Activated CD8-positive, alpha-beta memory T cell treated with anti-CD3 and anti-CD28 coated beads, Interleukin-2, amount 10 ng/mL, durations not matched to agents 7 days and 5 days (primary cell): ENCODE data around the gene ZBTB16. TPM values are rescaled to one million over a fixed set of nuclear protein-coding genes. Genes with fewer than 3 reads are reported as not detected.

Experiments
- ATAC-seq: fragments of 150-1000 bp; cut with Tn5 transposase; one replicate; pipeline ENCODE4 v1.10.0; 2021; ENCODE audit warnings: moderate library complexity
- CTCF ChIA-PET: fragments of 350-600 bp; sonication (Branson Sonifier 250); formaldehyde crosslinking; loops from one replicate; lab custom pipeline; 2021; ENCODE audit warnings: antibody characterized with exemption; lab: Charles Lee
- DNase-seq: peaks from one replicate; pipeline ENCODE4 v3.0.0-alpha.2; 2020
- H3K27ac Mint-ChIP-seq: one replicate; pipeline ENCODE4 v1.8.0; 2021; ENCODE audit warnings: mild to moderate bottlenecking, mixed read lengths
- H3K27me3 Mint-ChIP-seq: one replicate; pipeline ENCODE4 v1.8.0; 2021; ENCODE audit warnings: mixed read lengths
- H3K36me3 Mint-ChIP-seq: one replicate; pipeline ENCODE4 v1.8.0; 2021; ENCODE audit warnings: mild to moderate bottlenecking, mixed read lengths
- H3K4me1 Mint-ChIP-seq: one replicate; pipeline ENCODE4 v1.8.0; 2021; ENCODE audit warnings: mixed read lengths
- H3K4me3 Mint-ChIP-seq: one replicate; pipeline ENCODE4 v1.8.0; 2021; ENCODE audit warnings: mild to moderate bottlenecking, moderate library complexity, mixed read lengths
- H3K9me3 Mint-ChIP-seq: one replicate; pipeline ENCODE4 v1.8.0; 2022; ENCODE audit warnings: low read depth, mixed read lengths
- total RNA-seq, 2 experiments: library from RNA; stranded (reverse); gene quantifications; one replicate each; pipeline ENCODE4 v1.2.3, GENCODE V29; 2021

The ZBTB16 gene
- total RNA-seq, 2 experiments from 2014 or later: 3.2 to 3.9 TPM

- H3K4me1 Mint-ChIP-seq: peaks cover 5% of the 10 kb centered on the region
- ATAC-seq (no peak), DNase-seq (no peak)
- CTCF ChIA-PET: interaction anchor here (0.6 to 4.3 kb wide), 2 partner anchors 12 to 19 kb away, joined by 3 to 26 read pairs; no protein-coding TSS in a partner anchor
- H3K9me3 Mint-ChIP-seq: peaks cover 8% of the 10 kb centered on the region
- H3K36me3 Mint-ChIP-seq: peaks cover 7% of the 10 kb centered on the region
- peak overlapping the region; percentile 46 for H3K27ac Mint-ChIP-seq
- no peak overlapping the region for H3K4me3 Mint-ChIP-seq
- H3K27me3 Mint-ChIP-seq: no peaks in the 10 kb centered on the region
Observed at GRCh38 chr11:114195151-114195550, 135.6 kb downstream of the ZBTB16 start.

- ATAC-seq: peak; percentile 60
- H3K27me3 Mint-ChIP-seq: no peaks in the 10 kb centered on the region
- no peak for DNase-seq
Observed at GRCh38 chr11:114195981-114196731, 136.6 kb downstream of the ZBTB16 start.

GRCh38 chr11:114196997-114197703 lies 137.6 kb downstream of the ZBTB16 start:
- no peak for DNase-seq
- no peak for ATAC-seq
- H3K27ac Mint-ChIP-seq: no peak overlapping the region
- CTCF ChIA-PET: interaction anchor here (0.7 to 1.7 kb wide), 11 partner anchors 8 to 201 kb away, joined by 3 to 6 read pairs (median 4); no protein-coding TSS in a partner anchor
- H3K27me3 Mint-ChIP-seq: no peaks in the 10 kb centered on the region
- peaks cover 9% of the 10 kb centered on the region for H3K4me1 Mint-ChIP-seq
- no peaks in the 10 kb centered on the region for H3K9me3 Mint-ChIP-seq
- no peak overlapping the region for H3K4me3 Mint-ChIP-seq
- no peaks in the 10 kb centered on the region for H3K36me3 Mint-ChIP-seq

More at GRCh38 chr11:114195981-114196731, 136.6 kb downstream of the ZBTB16 start:
- Mint-ChIP-seq H3K9me3 (peaks cover 4% of the 10 kb centered on the region), H3K4me1 (peaks cover 5% of the 10 kb centered on the region), H3K27ac (no peak overlapping the region), H3K36me3 (peaks cover 2% of the 10 kb centered on the region), H3K4me3 (no peak overlapping the region)
- CTCF ChIA-PET: interaction anchor here (0.6 to 1.5 kb wide), 14 partner anchors 8 to 200 kb away, joined by 3 to 6 read pairs (median 4); no protein-coding TSS in a partner anchor

- no peaks in the 10 kb centered on the region for H3K9me3 Mint-ChIP-seq
- H3K4me1 Mint-ChIP-seq: peaks cover 12% of the 10 kb centered on the region
- ATAC-seq (no peak), DNase-seq (no peak)
- no peak overlapping the region for H3K4me3 Mint-ChIP-seq
- H3K27me3 Mint-ChIP-seq: no peaks in the 10 kb centered on the region
- CTCF ChIA-PET: interaction anchor here (0.8 to 1.7 kb wide), 4 partner anchors 14 to 202 kb away, joined by 3 to 5 read pairs (median 4); no protein-coding TSS in a partner anchor
- no peak overlapping the region for H3K27ac Mint-ChIP-seq
- no peaks in the 10 kb centered on the region for H3K36me3 Mint-ChIP-seq
Observed at GRCh38 chr11:114197799-114198500, 138.4 kb downstream of the ZBTB16 start.

GRCh38 chr11:114199051-114199450 lies 139.5 kb downstream of the ZBTB16 start:
- no peak overlapping the region for H3K27ac Mint-ChIP-seq
- H3K4me1 Mint-ChIP-seq: peaks cover 8% of the 10 kb centered on the region
- no peak overlapping the region for H3K4me3 Mint-ChIP-seq
- DNase-seq (no peak), ATAC-seq (no peak)
- no peaks in the 10 kb centered on the region for H3K27me3 Mint-ChIP-seq
- H3K9me3 Mint-ChIP-seq: no peaks in the 10 kb centered on the region
- H3K36me3 Mint-ChIP-seq: no peaks in the 10 kb centered on the region
- CTCF ChIA-PET: interaction anchor here (1.1 to 1.7 kb wide), 2 partner anchors 62 to 163 kb away, joined by 4 to 5 read pairs; no protein-coding TSS in a partner anchor

GRCh38 chr11:114200351-114201133 lies 141.0 kb downstream of the ZBTB16 start:
- Mint-ChIP-seq H3K9me3 (no peaks in the 10 kb centered on the region), H3K36me3 (no peaks in the 10 kb centered on the region), H3K4me3 (no peak overlapping the region), H3K27ac (no peak overlapping the region), H3K27me3 (no peaks in the 10 kb centered on the region), H3K4me1 (peaks cover 8% of the 10 kb centered on the region)
- DNase-seq (no peak), ATAC-seq (no peak)
- CTCF ChIA-PET: interaction anchor here (2.7 kb wide), 1 partner anchor 60 kb away, joined by 26 read pairs; no protein-coding TSS in a partner anchor

- Mint-ChIP-seq H3K9me3 (no peaks in the 10 kb centered on the region), H3K36me3 (no peaks in the 10 kb centered on the region), H3K4me3 (no peak overlapping the region), H3K27me3 (no peaks in the 10 kb centered on the region), H3K27ac (no peak overlapping the region), H3K4me1 (peaks cover 8% of the 10 kb centered on the region)
- DNase-seq (no peak), ATAC-seq (no peak)
- CTCF ChIA-PET: interaction anchor here (0.9 to 2.7 kb wide), 3 partner anchors 59 to 207 kb away, joined by 3 to 26 read pairs (median 3); no protein-coding TSS in a partner anchor
Observed at GRCh38 chr11:114201219-114201618, 141.7 kb downstream of the ZBTB16 start.

GRCh38 chr11:114202011-114202609 lies 142.6 kb downstream of the ZBTB16 start:
- no peaks in the 10 kb centered on the region for H3K27me3 Mint-ChIP-seq
- CTCF ChIA-PET: interaction anchor here (0.7 to 2.7 kb wide), 6 partner anchors 9 to 207 kb away, joined by 3 to 26 read pairs (median 4); no protein-coding TSS in a partner anchor
- H3K4me1 Mint-ChIP-seq: peaks cover 12% of the 10 kb centered on the region
- ATAC-seq: peak; percentile 75
- H3K27ac Mint-ChIP-seq: peak overlapping the region; percentile 34
- H3K9me3 Mint-ChIP-seq: no peaks in the 10 kb centered on the region
- no peak for DNase-seq
- H3K4me3 Mint-ChIP-seq: no peak overlapping the region
- H3K36me3 Mint-ChIP-seq: no peaks in the 10 kb centered on the region

GRCh38 chr11:114207096-114207495 lies 147.6 kb downstream of the ZBTB16 start:
- no peak overlapping the region for H3K4me3 Mint-ChIP-seq
- H3K27ac Mint-ChIP-seq: no peak overlapping the region
- DNase-seq: no peak
- peaks cover 45% of the 10 kb centered on the region for H3K4me1 Mint-ChIP-seq
- H3K9me3 Mint-ChIP-seq: no peaks in the 10 kb centered on the region
- CTCF ChIA-PET: interaction anchor here (0.8 to 3.1 kb wide), 8 partner anchors 9 to 55 kb away, joined by 3 to 17 read pairs (median 4); no protein-coding TSS in a partner anchor
- no peaks in the 10 kb centered on the region for H3K27me3 Mint-ChIP-seq
- no peak for ATAC-seq
- peaks cover 2% of the 10 kb centered on the region for H3K36me3 Mint-ChIP-seq

GRCh38 chr11:114208377-114208776 lies 148.9 kb downstream of the ZBTB16 start:
- Mint-ChIP-seq H3K27ac (peak overlapping the region; percentile 68), H3K4me1 (peaks cover 40% of the 10 kb centered on the region), H3K9me3 (no peaks in the 10 kb centered on the region), H3K27me3 (no peaks in the 10 kb centered on the region), H3K36me3 (peaks cover 2% of the 10 kb centered on the region), H3K4me3 (no peak overlapping the region)
- DNase-seq: peak; percentile 69
- ATAC-seq: peak; percentile 96
- CTCF ChIA-PET: interaction anchor here (1.1 to 3.1 kb wide), 3 partner anchors 23 to 312 kb away, joined by 3 to 17 read pairs (median 3); no protein-coding TSS in a partner anchor

- CTCF ChIA-PET: interaction anchor here (3.1 kb wide), 1 partner anchor 51 kb away, joined by 17 read pairs; no protein-coding TSS in a partner anchor
- H3K36me3 Mint-ChIP-seq: peaks cover 2% of the 10 kb centered on the region
- peaks cover 40% of the 10 kb centered on the region for H3K4me1 Mint-ChIP-seq
- H3K9me3 Mint-ChIP-seq: no peaks in the 10 kb centered on the region
- H3K4me3 Mint-ChIP-seq: no peak overlapping the region
- DNase-seq (no peak), ATAC-seq (no peak)
- H3K27ac Mint-ChIP-seq: peak overlapping the region; percentile 45
- no peaks in the 10 kb centered on the region for H3K27me3 Mint-ChIP-seq
Observed at GRCh38 chr11:114209343-114209742, 149.8 kb downstream of the ZBTB16 start.
